ENCODE measurements around the gene LRRC63. TPM values are rescaled to one million over a fixed set of nuclear protein-coding genes. Genes with fewer than 3 reads are reported as not detected.

LRRC63 gene
- total and polyA plus RNA-seq, 2 donors (not counting 1 experiment from before 2014, with no cell fraction given) = 0.17 TPM; not detected in 1

GRCh38 chr13:46184277-46184699 is 27.4 kb upstream of the LRRC63 start:
- no peak overlapping the region for H2AFZ ChIP-seq (ENCODE audit: low read length)
- H3K79me2 ChIP-seq (ENCODE audit: control insufficient read depth, insufficient read depth, low read length) = no peaks in the 10 kb centered on the region
- DNase-seq (ENCODE audit: low read depth in 2 of 2) = no peak
- no peaks in the 10 kb centered on the region for H3K36me3 ChIP-seq (ENCODE audit: control insufficient read depth, insufficient read depth, low read length)
- TF ChIP-seq EZH2 (IDR thresholded peaks at IDR 0.05; ENCODE audit: low read length, missing control alignments) (no peak), CTCF (conservative IDR thresholded peaks at IDR 0.05 in 1 of 2, IDR thresholded peaks at IDR 0.05 in 1 of 2; ENCODE audit: low read depth in 1 of 2, low read length in 2 of 2) (peak; percentile 28 to 52)
- no peak overlapping the region for H3K4me2 ChIP-seq (ENCODE audit: extremely low read depth, insufficient read depth, low read length)
- H3K4me1 ChIP-seq (ENCODE audit: control insufficient read depth, extremely low read depth, insufficient read depth, low read length) = no peaks in the 10 kb centered on the region
- H3K4me3 ChIP-seq (replicated peaks in 1 of 4; ENCODE audit: control extremely low read depth in 1 of 4, insufficient read depth in 1 of 4, low read depth in 3 of 4, low read length in 4 of 4) = no peak overlapping the region
- no peak overlapping the region for H3K9ac ChIP-seq (ENCODE audit: insufficient read depth, low read length)
- H3K9me3 ChIP-seq (ENCODE audit: control insufficient read depth, insufficient read depth, low read depth, low read length) = no peaks in the 10 kb centered on the region
- no peak overlapping the region for H3K27ac ChIP-seq (ENCODE audit: insufficient read depth, low read length)
- H3K27me3 ChIP-seq (ENCODE audit: control insufficient read depth, insufficient read depth, low read length) = no peaks in the 10 kb centered on the region
- no peaks in the 10 kb centered on the region for H4K20me1 ChIP-seq (ENCODE audit: control insufficient read depth, extremely low read depth, insufficient read depth, low read length)

GRCh38 chr13:46185634-46186033 is 26.1 kb upstream of the LRRC63 start:
- no peaks in the 10 kb centered on the region for H4K20me1 ChIP-seq (ENCODE audit: control insufficient read depth, extremely low read depth, insufficient read depth, low read length)
- H3K4me3 ChIP-seq (replicated peaks in 1 of 4; ENCODE audit: control extremely low read depth in 1 of 4, insufficient read depth in 1 of 4, low read depth in 3 of 4, low read length in 4 of 4) = no peak overlapping the region
- TF ChIP-seq CTCF (conservative IDR thresholded peaks at IDR 0.05 in 1 of 2, IDR thresholded peaks at IDR 0.05 in 1 of 2; ENCODE audit: low read depth in 1 of 2, low read length in 2 of 2) (no peak), EZH2 (IDR thresholded peaks at IDR 0.05; ENCODE audit: low read length, missing control alignments) (no peak)
- no peaks in the 10 kb centered on the region for H3K79me2 ChIP-seq (ENCODE audit: control insufficient read depth, insufficient read depth, low read length)
- no peak overlapping the region for H2AFZ ChIP-seq (ENCODE audit: low read length)
- DNase-seq (ENCODE audit: low read depth in 2 of 2) = no peak
- no peak overlapping the region for H3K4me2 ChIP-seq (ENCODE audit: extremely low read depth, insufficient read depth, low read length)
- H3K36me3 ChIP-seq (ENCODE audit: control insufficient read depth, insufficient read depth, low read length) = no peaks in the 10 kb centered on the region
- no peaks in the 10 kb centered on the region for H3K9me3 ChIP-seq (ENCODE audit: control insufficient read depth, insufficient read depth, low read depth, low read length)
- no peak overlapping the region for H3K27ac ChIP-seq (ENCODE audit: insufficient read depth, low read length)
- no peaks in the 10 kb centered on the region for H3K4me1 ChIP-seq (ENCODE audit: control insufficient read depth, extremely low read depth, insufficient read depth, low read length)
- no peak overlapping the region for H3K9ac ChIP-seq (ENCODE audit: insufficient read depth, low read length)
- H3K27me3 ChIP-seq (ENCODE audit: control insufficient read depth, insufficient read depth, low read length) = no peaks in the 10 kb centered on the region

- H3K36me3 ChIP-seq (ENCODE audit: control insufficient read depth, insufficient read depth, low read length) = no peaks in the 10 kb centered on the region
- H3K4me1 ChIP-seq (ENCODE audit: control insufficient read depth, extremely low read depth, insufficient read depth, low read length) = no peaks in the 10 kb centered on the region
- TF ChIP-seq CTCF (conservative IDR thresholded peaks at IDR 0.05 in 1 of 2, IDR thresholded peaks at IDR 0.05 in 1 of 2; ENCODE audit: low read depth in 1 of 2, low read length in 2 of 2) = no peak
- no peak for TF ChIP-seq EZH2 (IDR thresholded peaks at IDR 0.05; ENCODE audit: low read length, missing control alignments)
These were observed 19.3 kb upstream of the LRRC63 start for GRCh38 chr13:46192412-46192811.

More at GRCh38 chr13:46192412-46192811, 19.3 kb upstream of the LRRC63 start:
- Histone ChIP-seq H4K20me1 (ENCODE audit: control insufficient read depth, extremely low read depth, insufficient read depth, low read length) (no peaks in the 10 kb centered on the region), H3K4me3 (replicated peaks in 1 of 4; ENCODE audit: control extremely low read depth in 1 of 4, insufficient read depth in 1 of 4, low read depth in 3 of 4, low read length in 4 of 4) (no peak overlapping the region), H3K27me3 (ENCODE audit: control insufficient read depth, insufficient read depth, low read length) (no peaks in the 10 kb centered on the region), H2AFZ (ENCODE audit: low read length) (no peak overlapping the region), H3K4me2 (ENCODE audit: extremely low read depth, insufficient read depth, low read length) (no peak overlapping the region), H3K27ac (ENCODE audit: insufficient read depth, low read length) (no peak overlapping the region), H3K79me2 (ENCODE audit: control insufficient read depth, insufficient read depth, low read length) (no peaks in the 10 kb centered on the region), H3K9me3 (ENCODE audit: control insufficient read depth, insufficient read depth, low read depth, low read length) (no peaks in the 10 kb centered on the region), H3K9ac (ENCODE audit: insufficient read depth, low read length) (no peak overlapping the region)
- no peak for DNase-seq (ENCODE audit: low read depth in 2 of 2)
